ENCODE measurements around the gene HTN1.
"Not testable (repeated sequence)": the region's sequence is repeated elsewhere in the genome, so short reads cannot be mapped to it uniquely, and the experiment has no call there.

Gene HTN1

DNA sequence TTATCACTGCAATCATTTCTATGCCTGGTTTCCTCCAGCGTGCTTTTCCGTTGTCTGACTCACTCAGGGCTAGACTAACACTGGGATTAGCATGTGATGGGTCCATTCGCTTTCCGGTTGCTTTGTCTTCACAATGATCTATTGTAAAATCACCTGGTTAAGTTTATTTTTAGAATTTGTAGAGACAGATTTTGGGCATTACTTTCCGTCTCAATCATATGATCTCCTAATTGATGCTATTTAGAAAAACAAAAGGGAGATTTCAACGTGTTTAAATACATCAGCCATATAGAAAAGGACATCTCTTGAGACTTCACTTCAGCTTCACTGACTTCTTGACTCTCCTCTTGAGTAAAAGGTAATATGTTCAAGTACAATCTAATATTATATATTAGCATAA lies at the start of gene HTN1:
Gene HTN1, plus strand, starts transcription at position 301 of the 400 bp plus-strand sequence. CDS start 2,639 bp downstream, outside the sequence.
- TF ChIP-seq, protein P1, sequence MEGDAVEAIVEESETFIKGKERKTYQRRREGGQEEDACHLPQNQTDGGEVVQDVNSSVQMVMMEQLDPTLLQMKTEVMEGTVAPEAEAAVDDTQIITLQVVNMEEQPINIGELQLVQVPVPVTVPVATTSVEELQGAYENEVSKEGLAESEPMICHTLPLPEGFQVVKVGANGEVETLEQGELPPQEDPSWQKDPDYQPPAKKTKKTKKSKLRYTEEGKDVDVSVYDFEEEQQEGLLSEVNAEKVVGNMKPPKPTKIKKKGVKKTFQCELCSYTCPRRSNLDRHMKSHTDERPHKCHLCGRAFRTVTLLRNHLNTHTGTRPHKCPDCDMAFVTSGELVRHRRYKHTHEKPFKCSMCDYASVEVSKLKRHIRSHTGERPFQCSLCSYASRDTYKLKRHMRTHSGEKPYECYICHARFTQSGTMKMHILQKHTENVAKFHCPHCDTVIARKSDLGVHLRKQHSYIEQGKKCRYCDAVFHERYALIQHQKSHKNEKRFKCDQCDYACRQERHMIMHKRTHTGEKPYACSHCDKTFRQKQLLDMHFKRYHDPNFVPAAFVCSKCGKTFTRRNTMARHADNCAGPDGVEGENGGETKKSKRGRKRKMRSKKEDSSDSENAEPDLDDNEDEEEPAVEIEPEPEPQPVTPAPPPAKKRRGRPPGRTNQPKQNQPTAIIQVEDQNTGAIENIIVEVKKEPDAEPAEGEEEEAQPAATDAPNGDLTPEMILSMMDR (IDR thresholded peaks at IDR 0.05) = not testable (repeated sequence)

DNA sequence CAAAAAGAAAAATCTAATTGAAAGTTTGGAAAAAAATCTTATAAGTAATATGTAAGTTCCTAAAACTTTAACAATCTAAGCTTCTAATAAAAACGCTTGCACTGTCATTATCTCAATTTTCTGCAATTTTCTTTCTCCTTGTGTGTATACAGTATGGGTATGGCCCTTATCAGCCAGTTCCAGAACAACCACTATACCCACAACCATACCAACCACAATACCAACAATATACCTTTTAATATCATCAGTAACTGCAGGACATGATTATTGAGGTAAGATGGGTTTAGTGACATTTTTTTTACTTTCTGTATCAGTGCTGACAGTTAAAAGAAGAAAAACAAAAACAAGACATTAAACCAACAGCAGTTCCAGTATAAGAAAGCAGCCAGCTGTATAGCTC lies 49.5 kb upstream of the HTN1 start:
- TF ChIP-seq, protein P1 (IDR thresholded peaks at IDR 0.05) = no peak

DNA sequence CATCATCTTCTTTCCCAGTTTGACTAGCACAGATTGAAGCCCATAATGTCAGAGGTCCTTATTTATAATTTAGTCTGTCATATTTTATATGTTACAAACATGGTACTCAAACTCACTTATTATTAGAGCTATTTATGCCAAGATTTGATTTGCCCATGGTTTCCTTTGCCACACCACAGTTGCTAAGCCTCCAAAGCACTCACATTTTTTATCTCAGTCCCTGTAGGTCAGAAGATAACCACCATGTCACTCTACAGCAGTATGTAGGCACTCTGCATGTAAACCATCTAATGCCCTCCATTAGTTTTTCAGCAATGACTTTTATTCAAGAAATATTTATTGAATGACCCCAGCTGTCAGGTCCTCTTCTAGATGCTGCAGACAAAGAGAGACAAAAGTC lies 47.7 kb upstream of the HTN1 start:
- TF ChIP-seq, protein P1 (IDR thresholded peaks at IDR 0.05) = no peak

DNA sequence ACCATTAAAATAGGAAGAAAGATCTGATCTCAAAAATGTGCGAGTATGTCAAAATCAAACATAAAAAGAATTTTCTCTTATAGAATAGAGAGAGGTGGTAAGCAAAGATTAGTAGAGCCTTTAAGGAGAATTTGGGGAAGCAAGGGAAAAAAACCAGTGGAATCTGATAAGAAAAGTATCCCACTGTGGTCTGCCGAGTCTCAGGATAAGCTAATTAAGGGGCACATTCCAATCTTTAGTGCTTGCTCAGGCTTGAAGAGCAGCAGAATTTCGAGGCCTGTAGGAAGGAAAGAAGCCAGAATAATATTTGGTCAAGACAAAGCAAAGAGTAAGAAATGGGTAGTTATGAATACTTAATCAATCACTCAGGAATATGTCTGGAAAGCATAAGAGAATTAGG lies 41.5 kb upstream of the HTN1 start:
- TF ChIP-seq, protein P1 (IDR thresholded peaks at IDR 0.05) = no peak

DNA sequence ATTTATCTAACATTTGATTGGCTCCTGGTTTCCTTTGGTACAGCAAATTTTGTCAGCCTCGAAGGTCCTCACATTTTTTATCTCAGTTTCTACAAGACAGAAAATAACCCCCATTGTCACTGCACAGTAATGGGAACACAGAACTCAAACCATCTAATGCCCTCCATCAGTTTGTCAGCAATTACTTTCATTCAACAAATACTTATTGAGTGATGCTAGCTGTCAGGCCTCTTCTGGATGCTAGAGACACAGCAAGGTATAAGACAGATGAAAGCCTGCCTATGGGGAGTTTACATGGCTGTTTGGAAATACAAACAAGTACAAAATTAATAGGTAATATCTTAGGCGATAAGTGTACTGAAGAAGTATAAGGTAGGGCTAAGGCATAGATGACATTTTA lies 27.0 kb upstream of the HTN1 start:
- TF ChIP-seq, protein P1 (IDR thresholded peaks at IDR 0.05) = no peak

DNA sequence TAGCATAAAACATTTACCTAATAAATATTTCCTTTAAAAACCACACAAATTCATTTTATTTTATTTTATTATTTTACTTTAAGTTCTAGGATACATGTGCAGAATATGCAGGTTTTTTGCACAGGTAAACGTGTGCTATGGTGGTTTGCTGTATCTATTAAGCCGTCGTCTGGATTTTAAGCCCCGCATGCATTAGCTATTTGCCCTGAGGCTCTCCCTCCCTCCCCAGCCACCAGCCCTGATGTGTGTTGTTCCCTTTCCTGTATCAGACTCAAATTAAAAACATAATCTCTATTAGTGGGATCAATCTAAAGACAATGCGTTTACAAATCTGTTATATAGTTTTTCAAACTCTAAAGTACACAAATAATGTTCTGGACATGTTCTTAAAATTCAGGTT lies 23.2 kb upstream of the HTN1 start:
- TF ChIP-seq, protein P1 (IDR thresholded peaks at IDR 0.05) = no peak

DNA sequence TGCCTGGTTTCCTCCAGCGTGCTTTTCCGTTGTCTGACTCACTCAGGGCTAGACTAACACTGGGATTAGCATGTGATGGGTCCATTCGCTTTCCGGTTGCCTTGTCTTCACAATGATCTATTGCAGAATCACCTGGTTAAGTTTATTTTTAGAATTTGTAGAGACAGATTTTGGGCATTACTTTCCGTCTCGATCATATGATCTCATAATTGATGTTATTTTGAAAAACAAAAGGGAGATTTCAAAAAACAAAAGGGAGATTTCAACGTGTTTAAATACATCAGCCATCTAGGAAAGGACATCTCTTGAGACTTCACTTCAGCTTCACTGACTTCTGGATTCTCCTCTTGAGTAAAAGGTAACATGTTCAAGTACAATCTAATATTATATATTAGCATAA lies 22.1 kb upstream of the HTN1 start, which contains the start of gene HTN3:
Gene HTN3, plus strand, starts transcription at position 301 of the 400 bp plus-strand sequence. CDS start 2,282 bp downstream, outside the sequence.
- TF ChIP-seq, protein P1 (IDR thresholded peaks at IDR 0.05) = not testable (repeated sequence)
